MM.1S (cell line): ENCODE results near the gene ZBTB37.

Experiments used
- DNase-seq: peaks from one replicate; pipeline ENCODE4 v3.0.0-alpha.2; 2015
- H2AFZ ChIP-seq: fragments of 300-600 bp; sonication (generic); 2 replicates; pipeline ENCODE4 v1.6.0; 2016; ENCODE audit warnings: antibody characterized with exemption, low read length
- H3F3A ChIP-seq: fragments of 300-600 bp; sonication (generic); 2 replicates; pipeline ENCODE4 v1.6.1; 2016; ENCODE audit warnings: mild to moderate bottlenecking, antibody characterized with exemption, low read length, moderate library complexity, mixed read lengths; ENCODE audit not compliant: insufficient read depth
- H3K27ac ChIP-seq: fragments of 300-600 bp; sonication (generic); 2 replicates; pipeline ENCODE4 v1.5.1; 2016; ENCODE audit warnings: mild to moderate bottlenecking, low read length
- H3K27me3 ChIP-seq: fragments of 300-600 bp; sonication (generic); replicated peaks from 2 replicates; pipeline ENCODE4 v1.6.0; 2016; ENCODE audit warnings: low read length; ENCODE audit not compliant: insufficient read depth
- H3K36me3 ChIP-seq: fragments of 300-600 bp; sonication (generic); replicated peaks from 2 replicates; pipeline ENCODE4 v1.6.1; 2016; ENCODE audit warnings: mild to moderate bottlenecking, low read length, mixed read lengths; ENCODE audit not compliant: insufficient read depth
- H3K4me1 ChIP-seq: fragments of 300-600 bp; sonication (generic); 2 replicates; pipeline ENCODE4 v1.6.1; 2016; ENCODE audit warnings: low read length, mixed read lengths
- H3K4me2 ChIP-seq: fragments of 300-600 bp; sonication (generic); 2 replicates; pipeline ENCODE4 v1.6.0; 2016; ENCODE audit warnings: low read depth, low read length
- H3K4me3 ChIP-seq: fragments of 300-600 bp; sonication (generic); 2 replicates; pipeline ENCODE4 v1.5.1; 2016; ENCODE audit warnings: low read length, mixed read lengths
- H3K79me2 ChIP-seq: fragments of 300-600 bp; sonication (generic); 2 replicates; pipeline ENCODE4 v1.6.1; 2016; ENCODE audit warnings: mixed run types, low read length, mixed read lengths
- H3K9ac ChIP-seq: fragments of 300-600 bp; sonication (generic); 2 replicates; pipeline ENCODE4 v1.6.1; 2016; ENCODE audit warnings: low read length, mixed read lengths
- H3K9me2 ChIP-seq: fragments of 300-600 bp; sonication (generic); replicated peaks from 2 replicates; pipeline ENCODE4 v1.6.1; 2016; ENCODE audit warnings: mild to moderate bottlenecking, low read length, mixed read lengths; ENCODE audit not compliant: insufficient read depth
- H3K9me3 ChIP-seq: fragments of 300-600 bp; sonication (generic); replicated peaks from 2 replicates; pipeline ENCODE4 v1.6.1; 2016; ENCODE audit warnings: mild to moderate bottlenecking, low read length, mixed read lengths; ENCODE audit not compliant: insufficient read depth
- H4K20me1 ChIP-seq: fragments of 300-600 bp; sonication (generic); 2 replicates; pipeline ENCODE4 v1.6.1; 2016; ENCODE audit warnings: mild to moderate bottlenecking, low read length, moderate library complexity, mixed read lengths; ENCODE audit not compliant: insufficient read depth
- EZH2 ChIP-seq: fragments of 300-600 bp; sonication (generic); optimal IDR thresholded peaks from 2 replicates; pipeline ENCODE3; 2017; ENCODE audit warnings: low read depth, mild to moderate bottlenecking, antibody characterized with exemption, low read length, mixed read lengths
- EZH2phosphoT487 ChIP-seq: fragments of 300-600 bp; sonication (generic); IDR thresholded peaks from 2 replicates; pipeline ENCODE4 v1.6.1; 2018; ENCODE audit warnings: antibody characterized with exemption, low read length
- TF ChIP-seq, protein P1 (sequence below): fragments of 300-600 bp; sonication (generic); IDR thresholded peaks from 2 replicates; pipeline ENCODE4 v1.5.1; 2016; ENCODE audit warnings: antibody characterized with exemption, low read length, mixed read lengths

Gene ZBTB37

DNA sequence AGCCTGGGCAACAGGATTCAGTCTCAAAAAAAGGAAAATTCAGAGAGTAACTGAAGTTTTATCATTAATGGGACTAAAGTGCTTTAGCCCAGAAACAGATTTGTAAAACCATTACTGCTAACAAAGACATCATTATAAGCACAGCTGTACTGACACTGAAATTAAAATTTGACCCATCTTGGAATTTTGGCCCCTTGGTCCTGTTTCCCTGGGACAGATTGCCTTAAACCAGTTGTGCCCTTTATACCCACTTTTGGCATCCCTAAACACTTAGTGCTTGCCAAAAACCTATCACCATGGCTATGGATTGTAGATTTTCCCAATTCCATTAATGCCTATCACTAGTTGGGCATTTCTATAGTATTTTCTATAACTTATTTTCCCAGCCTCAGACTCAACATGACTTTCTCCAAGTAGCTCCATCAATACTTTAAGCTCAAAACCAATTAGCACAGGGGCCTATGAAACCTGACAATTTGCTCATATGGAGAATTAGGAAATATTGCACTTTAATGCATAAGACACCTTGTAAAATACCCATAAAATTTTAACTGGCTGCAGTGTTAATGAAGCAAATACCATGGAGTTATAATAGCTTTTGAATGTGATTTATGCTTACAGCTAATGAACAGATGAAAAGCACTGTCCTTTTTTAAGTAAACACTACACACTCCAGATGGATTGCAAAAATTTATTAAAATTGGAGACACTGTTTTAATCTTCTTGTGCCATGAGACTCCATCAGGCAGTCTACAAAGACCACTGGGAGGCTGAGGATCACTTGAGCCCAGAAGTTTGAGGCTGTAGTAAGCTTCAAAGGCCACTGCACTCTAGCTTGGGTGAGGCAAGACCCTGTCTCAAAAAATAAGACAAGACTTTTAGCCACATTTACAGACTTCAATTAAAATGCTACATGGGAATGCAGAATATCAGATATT lies 4.7 kb upstream of the ZBTB37 start:
- Histone ChIP-seq H3K9ac (no peak overlapping the region), H3K9me2 (no peaks in the 10 kb centered on the region), H3K27me3 (no peaks in the 10 kb centered on the region), H3K4me1 (peaks cover 35% of the 10 kb centered on the region), H3K36me3 (peaks cover 31% of the 10 kb centered on the region), H3F3A (peaks cover 77% of the 10 kb centered on the region), H4K20me1 (peaks cover 44% of the 10 kb centered on the region), H3K4me2 (peak overlapping the region; percentile 77; the same call in 1 of the 2 replicates), H2AFZ (no peak overlapping the region), H3K27ac (peak overlapping the region; percentile 26; the same call in 1 of the 2 replicates), H3K4me3 (no peak overlapping the region), H3K9me3 (no peaks in the 10 kb centered on the region), H3K79me2 (peaks cover 38% of the 10 kb centered on the region)
- no peak for DNase-seq
- TF ChIP-seq EZH2 = no peak
- TF ChIP-seq, protein P1, sequence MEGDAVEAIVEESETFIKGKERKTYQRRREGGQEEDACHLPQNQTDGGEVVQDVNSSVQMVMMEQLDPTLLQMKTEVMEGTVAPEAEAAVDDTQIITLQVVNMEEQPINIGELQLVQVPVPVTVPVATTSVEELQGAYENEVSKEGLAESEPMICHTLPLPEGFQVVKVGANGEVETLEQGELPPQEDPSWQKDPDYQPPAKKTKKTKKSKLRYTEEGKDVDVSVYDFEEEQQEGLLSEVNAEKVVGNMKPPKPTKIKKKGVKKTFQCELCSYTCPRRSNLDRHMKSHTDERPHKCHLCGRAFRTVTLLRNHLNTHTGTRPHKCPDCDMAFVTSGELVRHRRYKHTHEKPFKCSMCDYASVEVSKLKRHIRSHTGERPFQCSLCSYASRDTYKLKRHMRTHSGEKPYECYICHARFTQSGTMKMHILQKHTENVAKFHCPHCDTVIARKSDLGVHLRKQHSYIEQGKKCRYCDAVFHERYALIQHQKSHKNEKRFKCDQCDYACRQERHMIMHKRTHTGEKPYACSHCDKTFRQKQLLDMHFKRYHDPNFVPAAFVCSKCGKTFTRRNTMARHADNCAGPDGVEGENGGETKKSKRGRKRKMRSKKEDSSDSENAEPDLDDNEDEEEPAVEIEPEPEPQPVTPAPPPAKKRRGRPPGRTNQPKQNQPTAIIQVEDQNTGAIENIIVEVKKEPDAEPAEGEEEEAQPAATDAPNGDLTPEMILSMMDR = no peak

GRCh38 chr1:173864179-173864867 lies 3.9 kb upstream of the ZBTB37 start:
- peaks cover 39% of the 10 kb centered on the region for H3K4me1 ChIP-seq
- no peak for TF ChIP-seq EZH2
- TF ChIP-seq, protein P1 = no peak
- TF ChIP-seq EZH2phosphoT487 = no peak
- no peaks in the 10 kb centered on the region for H3K27me3 ChIP-seq
- H3K9ac ChIP-seq = no peak overlapping the region
- no peaks in the 10 kb centered on the region for H3K9me2 ChIP-seq
- no peak overlapping the region for H3K4me3 ChIP-seq
- DNase-seq = no peak
- H3K9me3 ChIP-seq = no peaks in the 10 kb centered on the region
- H3K79me2 ChIP-seq = peaks cover 38% of the 10 kb centered on the region
- no peak overlapping the region for H2AFZ ChIP-seq
- peaks cover 44% of the 10 kb centered on the region for H4K20me1 ChIP-seq
- peak overlapping the region; percentile 86; the same call in 1 of the 2 replicates for H3K27ac ChIP-seq
- peaks cover 85% of the 10 kb centered on the region for H3F3A ChIP-seq
- H3K4me2 ChIP-seq = peak overlapping the region; percentile 77; the same call in 1 of the 2 replicates
- H3K36me3 ChIP-seq = peaks cover 31% of the 10 kb centered on the region

DNA sequence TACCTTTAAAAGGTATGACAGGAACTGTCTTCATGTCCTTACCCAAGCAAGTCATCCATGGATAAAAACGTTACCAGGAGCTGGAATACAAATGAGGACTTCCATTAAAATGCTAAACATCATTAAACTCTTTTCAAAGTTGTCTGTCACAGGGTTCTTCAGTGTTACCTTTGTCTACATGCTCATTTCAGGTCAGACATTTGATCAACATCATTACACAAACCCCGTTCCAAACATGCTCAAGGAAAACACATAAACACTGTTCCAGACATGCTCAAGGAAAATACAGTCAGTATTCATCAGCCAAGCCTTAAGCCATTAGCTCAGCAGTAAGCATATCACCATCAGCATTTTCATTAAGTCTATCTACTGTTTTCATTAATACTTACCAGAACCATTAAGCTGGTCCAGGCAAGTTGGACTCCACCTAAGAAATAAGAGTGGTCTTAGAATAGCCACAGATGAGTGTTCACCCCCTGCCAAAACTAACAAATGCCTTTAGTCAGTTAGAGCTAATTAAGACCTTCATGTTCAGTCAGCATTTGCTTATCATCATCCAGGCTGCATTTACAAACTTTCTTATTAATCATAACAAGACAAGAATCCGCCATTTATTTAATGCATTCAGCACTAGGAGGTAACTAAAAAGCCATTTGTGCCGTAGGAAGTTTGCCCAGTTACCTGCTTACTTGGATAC lies 2.6 kb upstream of the ZBTB37 start:
- TF ChIP-seq, protein P1 = no peak
- no peak for TF ChIP-seq EZH2phosphoT487
- no peak for TF ChIP-seq EZH2
- peak overlapping the region; percentile 77 for H3K4me2 ChIP-seq
- peak overlapping the region; percentile 90 for H3K4me3 ChIP-seq
- H3F3A ChIP-seq = peaks cover 78% of the 10 kb centered on the region
- peak overlapping the region; percentile 83; the same call in 1 of the 2 replicates for H3K9ac ChIP-seq
- H3K4me1 ChIP-seq = peaks cover 43% of the 10 kb centered on the region
- no peak overlapping the region for H2AFZ ChIP-seq
- no peaks in the 10 kb centered on the region for H3K9me2 ChIP-seq
- peaks cover 31% of the 10 kb centered on the region for H3K36me3 ChIP-seq
- peak overlapping the region; percentile 86; the same call in 1 of the 2 replicates for H3K27ac ChIP-seq
- peaks cover 38% of the 10 kb centered on the region for H3K79me2 ChIP-seq
- peaks cover 44% of the 10 kb centered on the region for H4K20me1 ChIP-seq
- no peak for DNase-seq
- no peaks in the 10 kb centered on the region for H3K27me3 ChIP-seq
- no peaks in the 10 kb centered on the region for H3K9me3 ChIP-seq
